Left renal cortex interstitium (tissue), 4 donors: ENCODE results near the gene UFSP1. TPM values are rescaled to one million over a fixed set of nuclear protein-coding genes. Genes with fewer than 3 reads are reported as not detected.
"Not testable (repeated sequence)": the region's sequence is repeated elsewhere in the genome, so short reads cannot be mapped to it uniquely, and the experiment has no call there.

Experiments used
- DNase-seq, 4 donors: peaks; one replicate each; pipeline ENCODE4 v3.0.0-alpha.2; 2013; ENCODE audit warnings: low read depth in 4 of 4, low spot score in 2 of 4, missing footprints in 1 of 4
- polyA plus RNA-seq, 4 donors: library from polyadenylated mRNA; unstranded; fragments of 120-200 nt; gene quantifications; one replicate each; pipeline ENCODE4 v1.2.1, GENCODE V29; 2013; ENCODE audit not compliant: insufficient read length in 4 of 4

The UFSP1 gene
- 1 to 10 TPM; 1.4 to 4.1 (median 2.4) TPM for polyA plus RNA-seq

- DNase-seq: no peak
Observed at GRCh38 chr7:100888988-100889750, at the start of gene UFSP1. TSS of gene UFSP1 (minus strand) at chr7:100889715. CDS start at chr7:100889271, 444 bp downstream.

GRCh38 chr7:100936167-100936566 lies 46.7 kb upstream of the UFSP1 start:
- DNase-seq: not testable (repeated sequence)

- not testable (repeated sequence) for DNase-seq
Observed at GRCh38 chr7:100935381-100935780, 45.9 kb upstream of the UFSP1 start.

GRCh38 chr7:100933734-100934133 lies 44.2 kb upstream of the UFSP1 start:
- DNase-seq: no peak

GRCh38 chr7:100929808-100930174 lies 40.3 kb upstream of the UFSP1 start:
- DNase-seq: no peak

GRCh38 chr7:100923616-100924015 lies 34.1 kb upstream of the UFSP1 start:
- DNase-seq: not testable (repeated sequence)

GRCh38 chr7:100921039-100921438 lies 31.5 kb upstream of the UFSP1 start:
- DNase-seq: no peak

- not testable (repeated sequence) for DNase-seq
Observed at GRCh38 chr7:100919779-100920437, 30.4 kb upstream of the UFSP1 start.

GRCh38 chr7:100919335-100919734 lies 29.8 kb upstream of the UFSP1 start:
- DNase-seq: not testable (repeated sequence)

- no peak for DNase-seq
Observed at GRCh38 chr7:100914879-100915447, 25.4 kb upstream of the UFSP1 start.

- no peak for DNase-seq
Observed at GRCh38 chr7:100914208-100914878, 24.8 kb upstream of the UFSP1 start.

- no peak for DNase-seq
Observed at GRCh38 chr7:100911484-100911883, 22.0 kb upstream of the UFSP1 start.

- not testable (repeated sequence) for DNase-seq
Observed at GRCh38 chr7:100910443-100910842, 20.9 kb upstream of the UFSP1 start.

GRCh38 chr7:100908512-100908911 lies 19.0 kb upstream of the UFSP1 start:
- DNase-seq: no peak

GRCh38 chr7:100902638-100903037 lies 13.1 kb upstream of the UFSP1 start:
- no peak for DNase-seq

- DNase-seq: no peak
Observed at GRCh38 chr7:100901921-100902332, 12.4 kb upstream of the UFSP1 start.

GRCh38 chr7:100900978-100901377 lies 11.5 kb upstream of the UFSP1 start:
- DNase-seq: no peak

- no peak for DNase-seq
Observed at GRCh38 chr7:100899432-100899831, 9.9 kb upstream of the UFSP1 start.

- no peak for DNase-seq
Observed at GRCh38 chr7:100897772-100898454, 8.4 kb upstream of the UFSP1 start.
